Ascending aorta (tissue), 2 donors: ENCODE data around the gene NOX3. TPM values are rescaled to one million over a fixed set of nuclear protein-coding genes. Genes with fewer than 3 reads are reported as not detected.
"Not testable (repeated sequence)": the region's sequence is repeated elsewhere in the genome, so short reads cannot be mapped to it uniquely, and the experiment has no call there.

Source experiments
- DNase-seq, 2 donors: peaks; one replicate each; pipeline ENCODE4 v3.0.0-alpha.2; 2019; ENCODE audit warnings: low spot score in 2 of 2
- H3K27ac ChIP-seq, 2 donors: fragments of 200-600 bp; sonication (generic); one replicate each; pipeline ENCODE4 v1.5.1; 2016 to 2017; ENCODE audit warnings: mild to moderate bottlenecking in 1 of 2
- H3K27me3 ChIP-seq: fragments of 200-600 bp; sonication (generic); one replicate; pipeline ENCODE4 v1.5.1; 2017
- H3K36me3 ChIP-seq, 2 donors: fragments of 200-600 bp; sonication (generic); one replicate each; pipeline ENCODE4 v1.5.1; 2016
- H3K4me1 ChIP-seq, 2 donors: fragments of 200-600 bp; sonication (generic); one replicate each; pipeline ENCODE4 v1.5.1; 2016 to 2017; ENCODE audit warnings: mild to moderate bottlenecking in 1 of 2
- H3K4me3 ChIP-seq, 2 donors: fragments of 200-600 bp; sonication (generic); one replicate each; pipeline ENCODE4 v1.5.1; 2016 to 2017; ENCODE audit warnings: mild to moderate bottlenecking in 1 of 2
- H3K9me3 ChIP-seq, 2 donors: fragments of 200-600 bp; sonication (generic); one replicate each; pipeline ENCODE4 v1.5.1; 2016
- CTCF ChIP-seq, 3 experiments: fragments of 200-600 bp in 2 of 3; fragments of 450-650 bp in 1 of 3; sonication (generic) in 2 of 3; IDR thresholded peaks; one replicate each; pipeline ENCODE4 v1.5.1; 2016 to 2019; ENCODE audit warnings: antibody characterized with exemption in 3 of 3, mild to moderate bottlenecking in 1 of 3, moderate library complexity in 1 of 3
- intact Hi-C: fragments of 100-400 bp; cut with DNase I; formaldehyde crosslinking; loops from one replicate; pipeline ENCODE4 v1.15.1; 2023
- total RNA-seq: library from RNA; depleted of rRNA; stranded (reverse); fragments of >200 nt; gene quantifications from one replicate; pipeline ENCODE4 v1.1.0, GENCODE V29; 2016

NOX3 gene
- total RNA-seq, 1 donor from 2014 or later, result not detected

- no peaks in the 10 kb centered on the region for H3K9me3 ChIP-seq
- no peak overlapping the region for H3K27ac ChIP-seq
- no peaks in the 10 kb centered on the region for H3K27me3 ChIP-seq
- no peaks in the 10 kb centered on the region for H3K36me3 ChIP-seq
- intact Hi-C loops, result no loop called here
- H3K4me3 ChIP-seq, result no peak overlapping the region
- DNase-seq, result no peak
- TF ChIP-seq CTCF (IDR thresholded peaks at IDR 0.05), result no peak
- H3K4me1 ChIP-seq, result no peaks in the 10 kb centered on the region
Observed at GRCh38 chr6:155454471-155454870, 1.2 kb downstream of the NOX3 start.

- H3K4me3 ChIP-seq, result no peak overlapping the region
- intact Hi-C loops, result no loop called here
- DNase-seq, result no peak
- H3K36me3 ChIP-seq, result no peaks in the 10 kb centered on the region
- TF ChIP-seq CTCF (IDR thresholded peaks at IDR 0.05), result no peak
- H3K9me3 ChIP-seq, result no peaks in the 10 kb centered on the region
- no peaks in the 10 kb centered on the region for H3K27me3 ChIP-seq
- H3K4me1 ChIP-seq, result no peaks in the 10 kb centered on the region
- H3K27ac ChIP-seq, result no peak overlapping the region
Observed at GRCh38 chr6:155454008-155454407, 1.6 kb downstream of the NOX3 start.

- H3K36me3 ChIP-seq, result no peaks in the 10 kb centered on the region
- H3K27me3 ChIP-seq, result no peaks in the 10 kb centered on the region
- no peak for DNase-seq
- intact Hi-C loops, result no loop called here
- no peak overlapping the region for H3K27ac ChIP-seq
- H3K4me1 ChIP-seq, result no peaks in the 10 kb centered on the region
- H3K9me3 ChIP-seq, result no peaks in the 10 kb centered on the region
- TF ChIP-seq CTCF (IDR thresholded peaks at IDR 0.05), result no peak
- H3K4me3 ChIP-seq, result no peak overlapping the region
Observed at GRCh38 chr6:155452576-155452975, 3.1 kb downstream of the NOX3 start.

GRCh38 chr6:155451530-155451929 lies 4.1 kb downstream of the NOX3 start:
- intact Hi-C loops, H3K4me3 ChIP-seq, H3K9me3 ChIP-seq, H3K36me3 ChIP-seq, H3K4me1 ChIP-seq, DNase-seq, H3K27ac ChIP-seq, H3K27me3 ChIP-seq: not testable (repeated sequence)

- no peak for DNase-seq
- intact Hi-C loops, result no loop called here
- Histone ChIP-seq H3K27me3 (no peaks in the 10 kb centered on the region), H3K4me3 (no peak overlapping the region), H3K27ac (no peak overlapping the region), H3K36me3 (no peaks in the 10 kb centered on the region), H3K9me3 (no peaks in the 10 kb centered on the region), H3K4me1 (no peaks in the 10 kb centered on the region)
- TF ChIP-seq CTCF (IDR thresholded peaks at IDR 0.05), result no peak
Observed at GRCh38 chr6:155450240-155450581, 5.4 kb downstream of the NOX3 start.

- no peak for TF ChIP-seq CTCF (IDR thresholded peaks at IDR 0.05)
- no peak overlapping the region for H3K4me3 ChIP-seq
- no peak for DNase-seq
- no peak overlapping the region for H3K27ac ChIP-seq
- no peaks in the 10 kb centered on the region for H3K27me3 ChIP-seq
- H3K4me1 ChIP-seq, result no peaks in the 10 kb centered on the region
- no peaks in the 10 kb centered on the region for H3K36me3 ChIP-seq
- H3K9me3 ChIP-seq, result no peaks in the 10 kb centered on the region
- intact Hi-C loops, result no loop called here
Observed at GRCh38 chr6:155449450-155450239, 6.0 kb downstream of the NOX3 start.
